Cardiac muscle cell (in vitro differentiated cells and primary cell): ENCODE data around the gene FGF5. TPM values are rescaled to one million over a fixed set of nuclear protein-coding genes. Genes with fewer than 3 reads are reported as not detected.
"Not testable (repeated sequence)": the region's sequence is repeated elsewhere in the genome, so short reads cannot be mapped to it uniquely, and the experiment has no call there.

Source experiments
- DNase-seq, 2 donors: peaks; one replicate each; pipeline versions ENCODE4 v3.0.0 to v3.0.0-alpha.2; 2010 to 2017; ENCODE audit warnings: low read depth in 1 of 2, low spot score in 1 of 2
- H3K27ac ChIP-seq: fragments of 200-600 bp; sonication (generic); 2 replicates; pipeline ENCODE4 v1.5.1; 2016
- H3K27me3 ChIP-seq: fragments of 200-600 bp; sonication (generic); 2 replicates; pipeline ENCODE4 v1.6.0; 2016; ENCODE audit warnings: control low read depth
- H3K36me3 ChIP-seq: fragments of 200-600 bp; sonication (generic); 2 replicates; pipeline ENCODE4 v1.5.1; 2016; ENCODE audit warnings: control low read depth
- H3K4me1 ChIP-seq: fragments of 200-600 bp; sonication (generic); 2 replicates; pipeline ENCODE4 v1.8.1; 2017; ENCODE audit warnings: low read depth, mild to moderate bottlenecking, mixed run types
- H3K4me3 ChIP-seq: fragments of 200-600 bp; sonication (generic); 2 replicates; pipeline ENCODE4 v1.5.1; 2016; ENCODE audit warnings: mild to moderate bottlenecking
- H3K9me3 ChIP-seq: fragments of 200-600 bp; sonication (generic); 2 replicates; pipeline ENCODE4 v1.5.1; 2017; ENCODE audit warnings: low read depth, mild to moderate bottlenecking, control low read depth
- polyA plus RNA-seq: library from polyadenylated mRNA; unstranded; fragments of >200 nt; fragmentation: Nextera tagmentation; extraction: Ambion mirVana; gene quantifications from 2 replicates; pipeline ENCODE4 v1.2.1, GENCODE V29; 2016
- total RNA-seq: library from RNA; depleted of rRNA; stranded (reverse); fragments of >200 nt; gene quantifications from 2 replicates; pipeline ENCODE4 v1.2.3, GENCODE V29; 2016
- TF ChIP-seq, protein P1 (sequence below): IDR thresholded peaks from 2 replicates; pipeline ENCODE4 v1.5.1; 2012; ENCODE audit warnings: low read depth, mild to moderate bottlenecking, low read length

The FGF5 gene
- total and polyA plus RNA-seq, 2 experiments from 2014 or later: 0.21 to 2.0 TPM

DNA sequence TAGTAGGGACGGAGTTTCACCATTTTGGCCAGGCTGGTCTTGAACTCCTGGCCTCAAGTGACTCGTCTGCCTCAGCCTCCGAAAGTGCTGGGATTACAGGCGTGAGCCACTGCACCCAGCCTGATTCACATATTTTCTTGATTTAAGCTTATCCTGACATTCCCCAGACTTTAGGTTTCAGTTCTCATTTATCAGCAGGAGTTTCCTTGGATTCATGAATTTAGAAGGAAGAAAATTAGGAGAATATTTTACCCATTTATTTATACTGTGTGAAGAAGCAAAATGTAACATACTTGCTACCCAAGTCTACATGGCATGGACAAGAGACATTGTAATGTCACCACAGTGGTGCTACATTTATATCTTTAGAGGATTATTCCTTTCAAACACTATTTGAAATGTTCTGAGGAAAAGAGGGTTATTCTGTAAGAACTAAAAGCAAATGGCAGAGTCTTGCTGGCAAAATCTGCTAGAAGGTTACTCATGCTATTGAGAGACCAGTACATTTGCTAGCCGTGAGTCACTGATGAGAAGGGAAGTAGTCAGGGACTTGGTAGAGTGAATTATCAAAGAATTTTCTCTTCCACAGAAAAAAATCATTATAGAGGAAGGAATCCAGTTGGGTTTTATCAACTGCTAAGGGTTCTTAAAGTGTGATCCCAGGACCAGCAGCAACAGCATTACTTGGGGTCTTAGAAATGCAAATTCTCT is 43.0 kb downstream of the FGF5 start:
- no peaks in the 10 kb centered on the region for H3K36me3 ChIP-seq
- peaks cover 9% of the 10 kb centered on the region for H3K4me1 ChIP-seq
- H3K27ac ChIP-seq: no peak overlapping the region
- TF ChIP-seq, protein P1, sequence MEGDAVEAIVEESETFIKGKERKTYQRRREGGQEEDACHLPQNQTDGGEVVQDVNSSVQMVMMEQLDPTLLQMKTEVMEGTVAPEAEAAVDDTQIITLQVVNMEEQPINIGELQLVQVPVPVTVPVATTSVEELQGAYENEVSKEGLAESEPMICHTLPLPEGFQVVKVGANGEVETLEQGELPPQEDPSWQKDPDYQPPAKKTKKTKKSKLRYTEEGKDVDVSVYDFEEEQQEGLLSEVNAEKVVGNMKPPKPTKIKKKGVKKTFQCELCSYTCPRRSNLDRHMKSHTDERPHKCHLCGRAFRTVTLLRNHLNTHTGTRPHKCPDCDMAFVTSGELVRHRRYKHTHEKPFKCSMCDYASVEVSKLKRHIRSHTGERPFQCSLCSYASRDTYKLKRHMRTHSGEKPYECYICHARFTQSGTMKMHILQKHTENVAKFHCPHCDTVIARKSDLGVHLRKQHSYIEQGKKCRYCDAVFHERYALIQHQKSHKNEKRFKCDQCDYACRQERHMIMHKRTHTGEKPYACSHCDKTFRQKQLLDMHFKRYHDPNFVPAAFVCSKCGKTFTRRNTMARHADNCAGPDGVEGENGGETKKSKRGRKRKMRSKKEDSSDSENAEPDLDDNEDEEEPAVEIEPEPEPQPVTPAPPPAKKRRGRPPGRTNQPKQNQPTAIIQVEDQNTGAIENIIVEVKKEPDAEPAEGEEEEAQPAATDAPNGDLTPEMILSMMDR: no peak
- H3K9me3 ChIP-seq: no peaks in the 10 kb centered on the region
- H3K27me3 ChIP-seq: peaks cover 5% of the 10 kb centered on the region
- peak in 1 of 2 donors; percentile 85 for DNase-seq
- H3K4me3 ChIP-seq: no peak overlapping the region

- Histone ChIP-seq H3K9me3 (no peaks in the 10 kb centered on the region), H3K4me3 (no peak overlapping the region), H3K27me3 (peaks cover 18% of the 10 kb centered on the region), H3K36me3 (no peaks in the 10 kb centered on the region), H3K27ac (no peak overlapping the region), H3K4me1 (peaks cover 9% of the 10 kb centered on the region)
- DNase-seq: peak in 1 of 2 donors; percentile 53
- TF ChIP-seq, protein P1: no peak
Observed at GRCh38 chr4:80311130-80311529, 44.7 kb downstream of the FGF5 start.

- Histone ChIP-seq H3K27ac (no peak overlapping the region), H3K9me3 (no peaks in the 10 kb centered on the region), H3K36me3 (no peaks in the 10 kb centered on the region), H3K27me3 (peaks cover 26% of the 10 kb centered on the region), H3K4me3 (no peak overlapping the region), H3K4me1 (peaks cover 9% of the 10 kb centered on the region)
- DNase-seq: no peak
- TF ChIP-seq, protein P1: no peak
Observed at GRCh38 chr4:80312124-80312523, 45.7 kb downstream of the FGF5 start.

GRCh38 chr4:80313627-80314026 is 47.2 kb downstream of the FGF5 start:
- Histone ChIP-seq H3K27ac (no peak overlapping the region), H3K27me3 (peaks cover 32% of the 10 kb centered on the region), H3K36me3 (no peaks in the 10 kb centered on the region), H3K4me1 (no peaks in the 10 kb centered on the region), H3K4me3 (no peak overlapping the region), H3K9me3 (no peaks in the 10 kb centered on the region)
- no peak for DNase-seq
- TF ChIP-seq, protein P1: no peak

DNA sequence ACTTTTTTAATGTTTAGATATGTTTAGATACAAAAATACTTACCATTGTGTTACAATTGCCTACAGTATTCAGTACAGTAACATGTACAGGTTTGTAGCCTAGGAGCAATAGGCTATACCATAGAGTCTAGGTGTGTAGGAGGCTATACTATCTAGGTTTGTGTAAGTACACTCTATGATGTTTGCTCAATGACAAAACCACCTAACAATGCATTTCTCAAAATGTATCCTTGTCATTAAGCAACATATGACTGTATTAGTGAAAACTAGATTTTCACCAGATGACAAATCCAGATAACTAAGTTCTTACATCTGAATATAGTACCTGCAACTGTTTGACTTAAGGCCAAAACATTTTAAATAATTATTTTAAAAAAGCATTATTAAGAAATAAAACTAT is 49.4 kb downstream of the FGF5 start:
- not testable (repeated sequence) for H3K9me3 ChIP-seq, H3K36me3 ChIP-seq, DNase-seq, H3K27ac ChIP-seq, H3K4me1 ChIP-seq, H3K4me3 ChIP-seq
- peaks cover 32% of the 10 kb centered on the region for H3K27me3 ChIP-seq

DNA sequence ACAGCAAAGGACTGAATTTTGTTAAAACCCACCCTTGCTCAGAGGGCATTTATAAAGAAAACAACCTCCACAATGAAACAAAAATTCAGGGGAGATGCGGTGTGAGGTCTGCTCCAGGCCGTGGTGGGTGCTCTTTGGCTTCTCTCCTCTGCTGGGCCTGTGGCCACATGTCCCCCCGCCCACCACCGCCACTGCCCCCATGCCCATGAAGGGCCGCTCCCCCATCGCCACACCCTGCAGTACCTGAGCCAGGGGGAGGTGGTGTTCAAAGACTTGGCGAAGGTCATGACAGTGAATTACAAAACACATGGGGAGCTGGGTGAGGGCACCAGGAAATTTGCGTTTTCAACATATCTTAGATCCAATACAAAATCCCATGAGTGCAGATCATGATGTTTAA is 54.9 kb downstream of the FGF5 start:
- TF ChIP-seq, protein P1: no peak
- Histone ChIP-seq H3K4me3 (no peak overlapping the region), H3K4me1 (no peaks in the 10 kb centered on the region), H3K36me3 (no peaks in the 10 kb centered on the region), H3K27me3 (peaks cover 13% of the 10 kb centered on the region), H3K9me3 (no peaks in the 10 kb centered on the region), H3K27ac (no peak overlapping the region)
- no peak for DNase-seq
